GM21423 (cell line): ENCODE measurements around the gene ARHGEF9.
A peak's percentile ranks its signal among the peaks of the same experiment; 100 is the strongest.
"Not testable (repeated sequence)": the region's sequence is repeated elsewhere in the genome, so short reads cannot be mapped to it uniquely, and the experiment has no call there.

Experiments
- ATAC-seq: cut with Tn5 transposase; IDR thresholded peaks from one replicate; pipeline ENCODE4 v1.9.1; 2021; ENCODE audit warnings: mild to moderate bottlenecking, moderate library complexity; ENCODE audit not compliant: unreplicated experiment

The ARHGEF9 gene

GRCh38 chrX:63784902-63785707, at the start of gene ARHGEF9:
TSS of gene ARHGEF9 (minus strand) at chrX:63785214. CDS start at chrX:63785145, 69 bp downstream.
- ATAC-seq, result no peak

DNA sequence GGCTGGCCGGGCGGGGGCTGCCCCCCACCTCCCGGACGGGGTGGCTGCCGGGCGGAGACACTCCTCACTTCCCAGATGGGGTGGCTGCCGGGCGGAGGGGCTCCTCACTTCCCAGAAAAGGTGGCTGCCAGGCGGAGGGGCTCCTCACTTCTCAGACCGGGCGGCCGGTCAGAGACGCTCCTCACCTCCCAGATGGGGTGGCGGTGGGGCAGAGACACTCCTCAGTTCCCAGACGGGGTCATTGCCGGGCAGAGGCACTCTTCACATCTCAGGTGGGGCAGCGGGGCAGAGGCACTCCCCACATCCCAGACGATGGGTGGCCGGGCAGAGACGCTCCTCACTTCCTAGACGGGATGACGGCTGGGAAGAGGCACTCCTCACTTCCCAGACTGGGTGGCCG, 40.4 kb upstream of the ARHGEF9 start:
- ATAC-seq, result not testable (repeated sequence)

GRCh38 chrX:63818156-63818555, 33.1 kb upstream of the ARHGEF9 start:
- no peak for ATAC-seq

- no peak for ATAC-seq
Observed at GRCh38 chrX:63817696-63818095, 32.7 kb upstream of the ARHGEF9 start.

DNA sequence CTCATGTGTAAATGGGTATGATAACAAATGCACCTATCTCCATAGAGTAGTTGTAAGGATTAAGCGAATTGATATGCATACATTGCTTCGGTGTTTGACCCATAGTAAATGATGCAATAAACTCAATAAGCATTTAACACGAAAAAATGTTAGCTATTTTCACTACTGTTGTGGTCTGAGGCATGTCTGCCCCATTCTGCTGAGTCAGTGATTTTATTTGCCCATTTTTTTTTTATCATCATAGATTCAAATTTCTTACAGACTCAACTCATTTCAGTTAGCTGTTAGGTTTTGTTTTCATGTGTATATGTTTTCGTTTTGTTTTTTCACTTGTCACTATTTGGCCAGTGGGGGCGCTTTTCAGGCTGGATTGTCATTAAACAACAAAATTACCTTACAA, 27.8 kb upstream of the ARHGEF9 start:
- no peak for ATAC-seq

DNA sequence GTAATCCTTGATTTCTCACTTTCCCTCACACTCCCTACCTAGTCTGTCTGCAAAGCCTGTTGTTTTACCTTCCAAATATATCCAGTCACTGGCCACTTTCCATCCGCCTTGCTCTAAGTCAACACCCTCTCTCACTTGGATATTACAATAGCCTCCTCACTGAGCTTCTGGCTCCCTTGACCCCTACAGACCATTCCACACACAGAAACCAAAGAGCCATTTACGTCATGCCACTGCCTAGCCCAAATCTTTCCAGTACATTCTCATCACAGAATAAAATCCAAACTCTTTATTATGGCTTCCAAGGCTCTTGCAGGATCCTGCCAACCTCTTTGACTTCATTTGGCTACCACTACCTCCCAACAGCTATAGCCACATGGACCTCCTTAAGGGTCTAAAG, 25.7 kb upstream of the ARHGEF9 start:
- ATAC-seq, result no peak

GRCh38 chrX:63809173-63809572, 24.2 kb upstream of the ARHGEF9 start:
- ATAC-seq, result no peak

DNA sequence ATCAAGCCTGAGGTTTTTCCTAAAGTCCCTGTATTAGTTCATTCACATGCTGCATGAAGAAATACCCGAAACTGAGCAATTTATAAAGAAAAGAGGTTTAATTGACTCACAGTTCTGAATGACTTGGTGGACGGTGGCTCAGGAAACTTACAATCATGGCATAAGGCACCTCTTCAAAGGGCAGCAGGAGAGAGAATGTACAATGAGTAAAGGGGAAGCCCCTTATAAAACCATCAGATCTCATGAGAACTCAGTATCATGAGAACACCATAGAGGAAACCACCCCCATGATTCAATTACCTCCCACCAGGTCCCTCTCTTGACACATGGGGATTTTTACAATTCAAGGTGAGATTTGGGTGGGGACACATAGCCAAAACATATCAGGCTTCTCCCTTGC, 10.4 kb upstream of the ARHGEF9 start:
- ATAC-seq, result not testable (repeated sequence)

DNA sequence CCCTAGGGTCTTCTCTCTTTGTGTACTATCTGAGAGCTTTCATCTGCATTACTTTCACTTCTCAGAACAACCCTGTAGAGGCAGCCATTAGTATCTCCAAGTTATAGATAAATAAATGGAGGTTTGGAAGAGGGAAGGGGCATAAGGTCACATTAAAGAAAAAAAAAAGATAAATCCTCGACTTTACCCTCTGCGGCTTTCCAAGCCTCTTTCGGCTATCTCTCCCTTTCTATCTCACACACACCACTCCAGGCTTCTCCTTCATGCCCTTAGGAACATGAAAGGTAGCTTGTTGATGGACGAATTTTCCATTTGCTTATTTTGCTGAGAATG, 660 bp upstream of the ARHGEF9 start:
- no peak for ATAC-seq

DNA sequence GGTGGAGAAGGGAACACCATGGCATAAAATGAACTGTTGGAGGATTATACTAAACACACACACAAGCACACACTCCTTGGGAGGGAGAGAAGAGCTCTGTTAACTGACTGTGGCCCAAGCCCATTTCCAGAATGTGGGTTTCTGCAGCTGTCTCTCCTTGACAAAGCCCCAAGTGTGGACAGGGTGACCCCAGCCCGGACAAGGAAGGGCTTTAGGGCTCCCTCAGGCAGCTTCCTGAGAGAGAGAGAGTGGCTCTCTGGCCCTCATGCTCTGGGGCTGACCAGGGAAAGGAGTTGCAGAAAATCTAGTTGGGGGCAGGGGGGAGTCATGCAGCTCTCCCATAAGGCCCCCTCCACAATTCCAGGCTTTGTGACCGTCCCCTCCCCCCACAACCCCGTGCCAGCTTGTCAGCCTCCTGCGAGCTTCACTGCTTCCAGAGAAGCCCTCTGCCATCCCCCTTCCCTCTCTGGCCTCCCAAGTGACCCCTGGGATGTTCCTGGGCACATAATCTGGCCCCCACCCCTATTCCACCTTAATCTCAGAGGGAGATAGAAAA, 590 bp downstream of the ARHGEF9 start:
- no peak for ATAC-seq

DNA sequence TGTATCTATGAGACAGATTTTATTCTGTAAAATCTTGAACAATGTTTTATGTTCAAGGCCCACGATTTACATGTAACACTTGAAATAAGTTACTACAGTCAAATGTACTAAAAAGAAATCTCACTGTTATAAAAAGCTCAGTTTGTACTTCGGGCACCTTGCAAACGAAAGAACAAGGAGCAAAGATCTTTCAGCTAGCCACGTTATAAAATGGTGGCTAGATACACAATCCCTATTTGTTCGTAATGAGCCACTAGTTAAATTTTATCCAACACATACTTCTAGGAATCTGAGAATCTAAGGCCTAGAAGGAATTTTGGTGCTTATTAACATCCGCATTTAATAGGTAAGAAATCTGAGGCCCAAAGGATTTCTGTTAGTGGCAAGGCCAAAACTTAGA, 2.5 kb downstream of the ARHGEF9 start:
- no peak for ATAC-seq

DNA sequence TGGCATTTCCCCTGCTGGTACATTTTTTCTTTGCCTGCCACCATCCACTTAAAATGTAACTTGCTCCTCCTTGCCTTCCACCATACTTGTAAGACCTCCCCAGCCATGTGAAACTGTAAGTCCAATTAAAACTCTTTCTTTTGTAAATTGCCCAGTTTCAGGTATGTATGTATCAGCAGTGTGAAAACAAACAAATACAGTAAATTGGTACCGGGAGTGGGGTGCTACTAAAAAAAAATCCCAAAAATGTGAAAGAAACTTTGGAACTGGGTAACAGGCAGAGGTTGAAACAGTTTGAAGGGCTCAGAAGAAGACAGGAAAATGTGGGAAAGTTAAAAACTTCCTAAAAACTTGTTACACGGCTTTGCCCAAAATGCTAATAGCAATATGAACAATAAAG, 16.3 kb downstream of the ARHGEF9 start:
- ATAC-seq, result no peak

- no peak for ATAC-seq
Observed at GRCh38 chrX:63765712-63766111, 19.3 kb downstream of the ARHGEF9 start.

GRCh38 chrX:63764946-63765345, 20.1 kb downstream of the ARHGEF9 start:
- ATAC-seq, result no peak

DNA sequence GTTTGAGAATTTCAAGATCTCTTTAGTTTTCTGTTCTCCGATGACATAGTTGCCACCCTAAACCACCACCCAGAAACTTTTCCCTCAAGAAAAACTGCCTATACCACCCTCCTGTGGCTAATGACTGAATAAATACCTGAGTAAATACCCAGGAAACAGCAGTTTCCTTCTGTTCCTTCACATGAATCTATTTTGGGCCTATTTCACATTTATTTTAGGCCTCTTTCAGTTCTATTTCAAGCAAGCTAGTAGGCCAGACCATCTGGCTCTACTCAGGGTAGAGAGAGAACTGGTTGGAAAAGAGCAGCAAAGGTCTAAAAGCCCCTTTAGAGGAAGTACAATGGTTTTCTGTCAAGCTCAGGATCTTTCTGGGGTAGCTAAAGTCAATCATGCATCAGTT, 23.4 kb downstream of the ARHGEF9 start:
- peak; percentile 84 for ATAC-seq

GRCh38 chrX:63758011-63758410, 27.0 kb downstream of the ARHGEF9 start:
- ATAC-seq, result no peak

GRCh38 chrX:63755892-63756291, 29.1 kb downstream of the ARHGEF9 start:
- ATAC-seq, result no peak

DNA sequence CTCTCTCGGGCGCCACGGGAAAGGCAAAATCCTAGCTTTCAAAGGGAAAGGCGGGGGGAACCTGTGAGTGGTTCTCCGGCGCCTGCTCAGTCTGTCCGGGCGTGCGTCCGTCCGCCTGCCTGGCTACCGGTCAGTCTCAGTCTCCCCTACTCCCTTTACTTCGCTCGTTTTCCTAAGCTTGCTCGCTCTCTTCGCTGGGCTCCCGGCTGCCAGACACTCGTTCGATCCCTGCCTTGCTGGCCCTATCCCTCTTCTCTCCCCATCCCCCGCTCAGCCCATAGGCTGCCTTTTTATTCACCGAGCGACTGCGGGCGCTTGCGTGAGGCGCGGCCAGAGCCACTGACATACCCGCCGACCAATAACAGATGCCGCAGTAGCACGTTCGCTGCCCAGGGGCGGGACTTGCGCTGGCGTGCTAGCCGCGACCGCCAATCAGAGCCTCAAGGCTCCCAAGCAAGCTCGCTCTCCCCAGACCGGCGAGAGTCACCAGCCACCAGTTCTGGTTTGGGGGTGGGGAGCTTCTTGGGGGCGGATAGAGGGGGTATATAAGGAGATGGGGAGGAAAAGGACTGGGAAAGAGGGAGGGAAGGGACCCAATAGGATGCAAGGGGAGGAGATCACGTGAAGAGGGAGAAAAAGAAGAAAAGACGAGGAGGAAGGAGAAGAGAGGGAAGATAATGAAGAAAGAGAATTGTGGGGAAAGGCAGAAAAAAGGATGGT, 30.0 kb downstream of the ARHGEF9 start:
- peak; percentile 98 for ATAC-seq

- ATAC-seq, result peak; percentile 26
Observed at GRCh38 chrX:63754136-63754859, 30.7 kb downstream of the ARHGEF9 start.

DNA sequence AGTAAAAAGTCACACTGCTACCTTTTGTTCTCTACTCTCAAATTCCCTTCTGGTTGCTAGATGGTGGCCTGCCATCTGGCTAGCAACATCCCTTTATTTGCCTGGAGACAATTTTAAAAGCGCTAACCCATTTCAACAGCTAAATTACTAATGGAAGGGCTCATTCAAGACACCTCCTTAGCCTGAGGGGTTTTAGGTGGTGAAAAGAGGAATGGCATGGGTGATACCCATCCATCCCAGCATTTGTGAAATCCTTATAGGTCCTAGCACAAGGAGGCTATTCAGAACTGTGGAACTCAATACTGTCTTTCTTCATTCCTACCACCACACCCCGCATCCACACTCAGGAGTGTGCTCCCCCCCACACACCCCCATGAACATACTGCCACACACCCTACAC, 33.5 kb downstream of the ARHGEF9 start:
- ATAC-seq, result no peak

GRCh38 chrX:63750811-63751210, 34.2 kb downstream of the ARHGEF9 start:
- no peak for ATAC-seq
